GM18951 (cell line): ENCODE results near the gene C10orf120.

Source experiments
- POLR2A ChIP-seq: IDR thresholded peaks from 4 replicates; pipeline ENCODE4 v1.6.1; 2011; ENCODE audit warnings: mild to moderate bottlenecking; ENCODE audit not compliant: insufficient read length, insufficient read depth; ENCODE audit errors: extremely low read depth
- in situ Hi-C: fragments of 300-500 bp; cut with MboI; formaldehyde crosslinking; loops from one replicate; pipeline ENCODE4 v1.12.0; 2022; ENCODE audit warnings: low sequenced_read_pairs, mixed read lengths, inconsistent platforms; ENCODE audit not compliant: unreplicated experiment

C10orf120 gene

GRCh38 chr10:122648599-122649428, 50.8 kb downstream of the C10orf120 start:
- TF ChIP-seq POLR2A = no peak
- in situ Hi-C loops = no loop called here
